Cardiac septum (tissue), 1 donor: ENCODE data around the gene ERI3. TPM values are rescaled to one million over a fixed set of nuclear protein-coding genes. Genes with fewer than 3 reads are reported as not detected.
A peak's percentile ranks its signal among the peaks of the same experiment; 100 is the strongest.

ENCODE experiments used
- DNase-seq: peaks from one replicate; pipeline ENCODE4 v3.0.0-alpha.2; 2020; ENCODE audit warnings: low spot score
- intact Hi-C: fragments of 100-400 bp; cut with DNase I; formaldehyde crosslinking; loops from one replicate; pipeline ENCODE4 v1.14.0; 2022
- long read RNA-seq: library from polyadenylated mRNA; unstranded; transcript quantifications from one replicate; pipeline ENCODE4 v2.0.0, GENCODE V29; 2021
- total RNA-seq: library from RNA; stranded (reverse); fragmentation: NEBNext Ultra II Directional; extraction: Animal tissue kit (Norgen Biotek cat#: 25700); gene quantifications from one replicate; pipeline ENCODE4 v1.2.1, GENCODE V29; 2021
- donor health status: DM: no; HTN: no; CAD: no.

The ERI3 gene, protein sequence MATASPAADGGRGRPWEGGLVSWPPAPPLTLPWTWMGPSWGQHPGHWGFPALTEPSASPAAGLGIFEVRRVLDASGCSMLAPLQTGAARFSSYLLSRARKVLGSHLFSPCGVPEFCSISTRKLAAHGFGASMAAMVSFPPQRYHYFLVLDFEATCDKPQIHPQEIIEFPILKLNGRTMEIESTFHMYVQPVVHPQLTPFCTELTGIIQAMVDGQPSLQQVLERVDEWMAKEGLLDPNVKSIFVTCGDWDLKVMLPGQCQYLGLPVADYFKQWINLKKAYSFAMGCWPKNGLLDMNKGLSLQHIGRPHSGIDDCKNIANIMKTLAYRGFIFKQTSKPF
- total RNA-seq = 45.0 TPM
- long read RNA-seq, transcript ERI3-201 (9 exons, 1,684 nt) = major isoform, 49 of 105 reads
- long read RNA-seq, partial matches to known transcripts = 17 of 105 reads
- long read RNA-seq, other reads (novel, unspliced or antisense) = 38 of 105 reads

DNA sequence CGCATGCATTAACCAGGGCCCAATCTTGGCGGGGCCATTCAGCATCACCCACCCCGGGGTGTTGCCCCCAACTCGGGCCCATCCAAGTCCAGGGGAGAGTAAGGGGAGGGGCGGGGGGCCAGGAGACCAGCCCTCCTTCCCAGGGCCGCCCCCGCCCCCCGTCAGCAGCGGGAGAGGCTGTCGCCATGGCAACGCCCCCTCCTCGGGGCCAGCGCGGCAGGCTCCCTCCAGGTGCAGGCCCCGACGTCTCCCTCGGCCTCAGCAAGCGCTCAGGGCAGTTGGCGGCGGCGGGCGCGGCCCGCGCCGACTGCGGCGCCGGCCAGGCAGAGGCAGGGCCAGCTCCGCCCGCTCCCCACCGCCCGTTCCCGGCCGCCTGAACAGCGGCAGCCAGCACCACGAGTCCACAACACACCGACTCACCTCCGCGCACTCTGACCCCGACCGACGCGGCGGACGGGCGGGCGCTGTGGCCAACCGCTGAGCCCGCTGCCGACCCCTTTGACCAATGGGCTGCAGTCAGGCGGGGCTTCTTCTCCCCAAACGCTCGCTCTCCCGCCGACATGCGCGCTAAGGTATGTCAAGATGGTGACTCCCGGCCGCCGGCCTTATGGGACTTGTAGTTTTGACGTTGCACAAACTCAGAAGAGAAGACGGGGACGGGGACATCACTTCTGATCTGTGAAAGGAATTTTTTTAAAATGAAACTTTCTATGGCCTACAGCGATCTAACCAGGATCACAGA lies at the start of gene ERI3:
Gene ERI3 (minus strand): TSS at position 418 of the 742 bp plus-strand sequence. CDS start 231 bp downstream, at position 187.
- intact Hi-C loops = loop anchor here (10.0 kb wide), 1 partner anchor 140 kb away; the partner anchor contains the start of gene DMAP1
- DNase-seq = peak; percentile 99

DNA sequence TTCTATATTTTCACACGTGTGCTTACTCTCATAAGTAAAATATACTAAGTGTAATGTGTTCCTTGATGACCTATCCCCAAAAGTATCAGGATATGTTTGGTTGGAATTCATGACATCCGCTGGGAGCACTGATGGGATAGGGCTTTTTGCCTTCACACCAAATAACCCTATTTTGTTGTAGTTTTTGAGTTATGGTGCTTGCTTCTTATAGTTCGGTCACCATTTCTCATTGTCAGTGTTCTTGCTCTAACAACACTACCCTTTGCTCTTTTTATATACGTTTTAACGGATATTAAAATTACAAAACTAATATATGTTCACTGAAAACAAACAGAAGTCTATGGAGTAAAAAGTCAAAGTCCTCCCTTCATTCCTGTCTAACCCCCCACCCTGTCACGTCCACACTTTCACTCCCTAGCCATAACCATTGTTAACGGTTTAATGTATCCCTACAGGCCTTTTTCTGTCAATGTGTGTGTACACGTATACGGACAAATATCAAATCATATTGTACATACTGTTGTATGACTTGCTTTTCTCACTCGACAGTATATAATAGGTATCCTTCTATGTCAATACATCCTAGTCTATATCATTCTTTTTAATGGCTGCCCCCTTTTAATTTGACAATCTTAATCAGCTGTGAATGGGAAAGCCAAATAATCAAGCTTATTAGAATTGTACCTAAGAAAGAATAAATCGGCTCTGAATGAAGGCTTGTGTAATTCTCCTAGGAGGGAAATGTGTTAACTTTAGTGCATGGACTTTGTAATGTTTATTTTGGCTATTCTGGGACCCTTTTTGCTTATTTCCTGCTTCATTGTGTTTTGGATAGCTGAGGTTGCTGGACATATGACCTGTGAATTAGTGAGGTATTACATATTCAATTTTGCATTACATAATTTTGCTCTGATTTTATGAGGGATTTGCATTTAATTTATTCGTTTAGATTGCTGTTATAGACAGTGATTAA lies 46.5 kb upstream of the ERI3 start:
- DNase-seq = no peak
- intact Hi-C loops = loop anchor here (10.0 kb wide), 1 partner anchor 253 kb away; no protein-coding TSS in a partner anchor

DNA sequence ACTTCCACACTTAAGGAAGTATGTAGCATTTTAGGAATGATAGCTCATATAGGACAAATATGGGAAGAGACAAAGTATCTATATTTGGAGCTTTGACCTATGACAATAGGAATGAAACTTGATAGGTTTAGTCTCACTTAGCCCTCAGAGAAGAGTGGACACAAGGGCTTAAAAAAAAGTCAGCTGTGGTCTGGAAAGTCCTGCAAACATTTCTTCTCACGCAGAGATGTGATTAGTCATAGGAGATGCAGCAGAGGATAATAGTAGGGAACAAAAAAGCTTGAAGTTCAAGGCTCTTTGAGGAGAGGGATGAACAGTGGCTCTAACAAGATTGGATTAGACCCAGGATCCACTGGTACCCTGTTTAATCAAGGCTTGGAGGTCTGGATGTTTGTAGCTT lies 35.2 kb upstream of the ERI3 start:
- intact Hi-C loops = no loop called here
- no peak for DNase-seq

DNA sequence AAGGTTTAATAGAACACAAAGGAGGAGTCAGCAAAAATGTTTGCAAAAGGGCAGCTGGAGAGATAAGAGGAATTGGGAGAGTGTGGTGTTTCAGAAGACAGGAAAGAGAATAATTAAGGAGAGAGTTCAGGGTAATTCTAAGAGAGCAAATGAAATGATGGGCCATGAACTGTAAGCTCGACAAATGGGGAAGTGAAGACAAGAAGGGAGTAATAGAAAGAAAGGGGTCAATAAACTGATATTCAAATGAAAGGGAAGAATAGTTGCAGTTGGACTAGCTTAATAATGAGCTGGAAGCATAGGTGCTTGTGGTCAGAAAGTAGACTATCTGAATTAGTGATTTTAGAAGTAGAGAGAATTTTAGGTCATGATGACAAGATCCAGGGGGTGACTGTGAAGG lies 34.4 kb upstream of the ERI3 start:
- intact Hi-C loops = no loop called here
- DNase-seq = no peak

DNA sequence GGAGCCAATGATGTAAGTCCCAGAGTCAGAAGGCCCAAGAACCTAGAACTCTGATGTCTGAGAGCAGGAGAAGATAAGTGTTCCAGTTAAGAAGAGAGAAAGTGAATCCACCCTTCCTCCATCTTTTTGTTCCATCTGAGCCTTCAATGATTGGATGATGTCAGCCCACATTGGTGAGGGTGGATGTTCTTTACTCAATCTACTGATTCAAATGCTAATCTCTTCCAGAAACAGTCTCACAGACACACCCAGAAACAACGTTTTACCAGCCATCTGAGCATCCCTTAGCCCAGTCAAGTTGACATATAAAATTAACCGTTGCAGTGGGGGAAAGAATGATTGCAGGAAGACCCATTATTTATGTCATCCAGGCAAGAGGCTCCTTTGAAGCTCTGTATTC lies 33.5 kb upstream of the ERI3 start:
- DNase-seq = no peak
- intact Hi-C loops = no loop called here

DNA sequence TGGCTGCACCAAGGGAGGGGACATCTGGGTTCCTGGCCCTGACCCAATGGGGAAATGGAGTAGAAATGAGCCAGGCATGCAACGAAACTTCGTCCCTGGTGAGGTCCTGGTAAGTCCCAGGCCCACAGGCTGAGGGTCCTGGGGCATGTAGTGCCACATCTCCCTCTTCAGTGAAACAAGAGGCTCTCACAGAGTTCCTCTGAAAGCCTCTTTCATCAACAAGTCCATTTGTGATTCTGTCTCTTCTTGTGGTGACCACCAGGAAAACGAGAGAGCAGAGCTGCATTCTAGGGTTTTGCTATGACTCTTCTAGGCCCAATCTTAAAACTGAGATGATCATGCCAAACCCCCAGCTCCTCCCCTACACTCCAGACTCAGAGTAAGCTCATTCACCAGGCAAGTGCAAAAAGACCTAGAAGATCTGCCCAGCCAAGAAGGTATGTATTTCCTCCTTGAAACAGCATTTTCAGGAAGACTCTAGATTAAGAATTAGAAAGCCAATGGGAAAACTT lies 25.7 kb upstream of the ERI3 start:
- DNase-seq = no peak
- intact Hi-C loops = loop anchor here (5.0 kb wide), 1 partner anchor 197 kb away; no protein-coding TSS in a partner anchor

DNA sequence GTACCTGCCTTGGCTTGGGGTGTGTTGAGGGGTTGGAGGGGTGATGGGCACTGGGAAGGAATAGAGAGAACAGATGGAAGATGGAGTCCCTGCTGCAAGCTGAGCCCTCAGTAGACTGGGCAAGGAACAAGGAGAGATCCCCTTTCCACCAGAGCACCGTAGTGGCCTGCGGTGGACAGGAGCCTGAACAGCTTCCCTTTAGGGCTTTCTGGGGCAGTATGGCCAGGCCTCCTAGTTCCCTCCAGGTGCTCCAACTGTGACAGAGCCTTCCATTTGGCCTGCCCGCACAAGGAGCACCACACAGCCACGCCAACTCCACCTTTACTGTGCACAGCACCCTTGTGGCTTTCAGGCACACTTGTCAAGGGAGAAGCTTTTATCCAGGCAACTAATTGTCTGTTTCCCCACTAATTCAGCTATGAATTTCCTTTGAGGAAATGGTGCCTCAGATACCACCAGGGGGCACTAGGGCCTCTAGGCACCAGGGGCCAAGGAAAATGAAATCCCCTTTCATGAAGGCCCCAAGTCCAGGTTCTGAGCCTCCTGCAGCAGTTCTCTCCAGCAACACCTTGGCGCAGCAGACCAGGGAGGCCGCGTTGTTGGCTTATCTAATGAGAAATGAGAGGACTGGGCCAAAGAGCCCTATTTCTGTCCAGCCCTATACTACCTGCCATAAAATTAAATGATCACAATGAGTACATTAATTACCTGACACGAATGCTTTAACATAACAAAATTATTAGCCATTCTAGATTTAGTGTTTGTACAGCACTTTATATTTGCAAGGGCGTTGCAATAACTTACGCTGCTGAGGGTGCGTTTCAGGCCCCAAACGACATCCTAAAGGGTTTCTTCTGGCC lies 23.1 kb upstream of the ERI3 start:
- intact Hi-C loops = loop anchor here (2.0 to 5.0 kb wide), 3 partner anchors 123 to 269 kb away; no protein-coding TSS in a partner anchor
- no peak for DNase-seq

DNA sequence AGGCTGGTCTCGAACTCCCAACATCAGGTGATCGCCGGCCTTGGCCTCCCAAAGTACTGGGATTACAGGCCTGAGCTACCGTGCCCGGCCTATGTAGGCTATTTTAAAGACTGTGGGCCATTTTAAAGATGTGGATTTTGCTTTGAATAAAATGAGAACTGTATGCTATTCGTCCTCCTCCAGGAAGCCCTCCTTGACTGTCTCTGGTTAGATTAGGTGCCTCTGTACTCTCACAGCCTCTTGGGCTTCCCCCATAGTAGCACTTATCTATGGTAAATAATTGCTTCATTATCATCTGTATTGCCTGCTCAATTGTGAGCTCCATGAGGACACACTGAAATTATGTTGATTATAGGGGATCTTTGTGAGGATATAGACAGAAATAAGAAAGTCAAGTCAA lies 20.5 kb upstream of the ERI3 start:
- intact Hi-C loops = loop anchor here (5.0 kb wide), 1 partner anchor 272 kb away; no protein-coding TSS in a partner anchor
- DNase-seq = no peak

DNA sequence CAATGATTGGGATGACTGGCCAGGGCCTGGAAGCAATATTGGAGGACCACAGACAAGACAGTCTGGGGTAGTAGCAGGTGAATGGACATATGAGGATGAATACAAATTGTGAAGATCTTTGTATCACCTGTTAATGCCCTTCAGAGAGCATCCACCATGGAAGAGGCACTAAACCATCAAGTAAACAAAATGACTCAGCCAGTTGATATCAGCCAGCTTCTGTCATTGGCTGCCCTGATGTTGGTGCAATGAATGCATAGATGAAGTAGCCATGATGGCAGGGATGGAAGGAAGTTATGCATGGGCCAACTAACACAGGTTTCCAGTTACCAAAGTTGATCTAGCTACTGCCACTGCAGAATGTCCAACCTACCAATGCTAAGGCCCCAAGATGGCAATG lies 16.1 kb upstream of the ERI3 start:
- intact Hi-C loops = no loop called here
- DNase-seq = no peak

DNA sequence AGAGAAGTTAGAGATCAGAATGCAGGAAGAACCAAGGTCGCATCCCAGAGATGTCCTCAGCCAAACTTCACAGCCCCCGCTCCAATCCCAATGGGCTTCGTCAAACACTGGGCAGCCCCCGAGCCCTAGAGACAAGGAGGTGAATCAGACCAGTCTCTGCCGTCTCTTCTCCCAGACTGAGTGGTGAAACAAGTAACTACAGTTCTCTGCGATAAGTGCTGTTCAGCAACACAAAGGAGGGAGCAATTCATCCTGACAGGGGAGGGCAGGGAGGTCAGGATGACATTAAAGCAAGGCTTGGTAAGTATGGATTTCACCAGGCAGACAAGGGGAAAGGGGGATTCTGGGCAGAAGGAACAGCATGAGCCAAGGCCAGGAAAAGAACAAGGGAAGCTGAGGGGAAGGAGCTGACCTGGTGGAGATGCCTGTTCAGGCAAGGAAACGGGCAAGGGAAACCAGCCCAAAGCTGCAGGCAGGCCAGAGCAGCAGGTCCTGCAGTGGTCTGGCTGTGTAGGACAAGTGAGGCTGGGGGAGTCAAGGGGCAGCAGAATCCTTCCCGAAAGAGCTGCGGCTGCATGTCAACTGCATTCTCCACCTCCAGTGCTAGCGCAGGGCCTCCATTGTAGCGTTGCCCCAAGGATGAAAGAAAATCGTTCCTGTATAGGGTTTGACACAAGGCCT lies 13.6 kb upstream of the ERI3 start:
- intact Hi-C loops = no loop called here

DNA sequence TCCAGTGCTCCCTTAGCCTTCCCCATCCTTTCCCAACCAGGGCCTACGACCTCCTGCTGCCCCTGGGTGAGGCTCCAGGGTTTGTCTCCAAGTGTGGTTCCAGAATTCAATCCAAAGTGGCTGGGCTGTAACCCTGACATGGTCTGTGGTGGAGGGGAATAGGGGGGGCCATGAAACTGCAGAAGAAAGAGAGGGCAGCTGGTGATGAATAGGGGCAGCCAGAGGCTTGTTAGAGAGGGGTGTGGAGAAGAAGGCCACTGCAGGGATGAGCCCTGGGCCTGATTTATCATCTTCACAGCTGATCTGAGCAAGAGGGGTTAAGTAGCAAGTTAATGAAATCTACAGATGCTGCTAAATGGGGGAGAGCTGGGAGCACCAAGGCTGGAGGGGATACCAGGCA lies 12.9 kb upstream of the ERI3 start:
- intact Hi-C loops = no loop called here

More for the DNA sequence above, 13.6 kb upstream of the ERI3 start:
- no peak for DNase-seq

DNA sequence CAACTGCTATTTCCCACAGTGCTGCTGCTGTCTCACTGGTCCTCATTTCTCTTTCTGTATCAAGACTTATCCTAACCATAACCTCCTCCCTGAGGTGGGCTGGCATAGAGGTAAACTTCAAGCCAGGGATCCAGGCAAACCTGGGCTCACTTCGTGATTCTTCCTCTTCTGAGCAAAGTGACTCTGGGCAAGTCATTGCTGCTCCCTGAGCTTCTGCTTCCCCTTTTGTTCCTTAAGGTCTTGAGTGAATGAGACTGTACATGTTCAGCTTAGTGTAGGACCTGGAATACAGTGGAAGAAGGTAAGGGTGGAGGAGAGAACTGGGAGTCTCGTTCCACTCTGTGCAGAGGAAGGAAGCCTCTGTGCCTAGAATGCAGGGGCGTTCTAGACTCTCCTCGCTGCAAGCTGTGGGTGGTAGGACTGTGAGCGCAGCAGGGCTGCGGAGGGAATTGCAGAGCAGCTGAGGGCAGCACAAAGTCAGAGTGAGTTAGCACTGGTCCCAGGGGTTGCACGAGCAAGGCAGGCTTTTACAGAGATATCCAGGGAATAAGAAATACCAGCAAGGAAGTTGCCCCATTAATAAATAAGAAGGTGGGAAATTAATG lies 11.4 kb upstream of the ERI3 start:
- intact Hi-C loops = no loop called here
- no peak for DNase-seq

More for the DNA sequence above, 12.9 kb upstream of the ERI3 start:
- DNase-seq = no peak

DNA sequence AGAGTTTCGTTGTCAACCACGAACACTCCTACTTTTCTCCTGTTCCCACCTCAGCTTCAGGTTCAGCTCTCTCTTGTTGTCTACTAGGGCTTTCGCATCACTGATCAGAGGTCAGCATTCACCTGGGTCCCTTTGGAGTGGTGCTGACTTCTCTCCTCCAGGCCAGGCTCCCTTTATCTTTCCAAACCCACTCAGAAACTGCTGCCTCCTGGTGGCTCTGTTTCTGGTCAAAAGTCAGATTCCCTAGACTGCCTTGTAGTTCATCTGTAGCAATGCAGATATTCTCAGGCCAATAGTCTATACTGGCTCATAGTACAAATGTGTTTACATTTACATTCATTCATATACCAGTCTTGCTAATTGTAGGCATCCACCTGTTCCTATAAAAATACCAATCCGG lies 6.4 kb upstream of the ERI3 start:
- intact Hi-C loops = no loop called here
- DNase-seq = no peak

DNA sequence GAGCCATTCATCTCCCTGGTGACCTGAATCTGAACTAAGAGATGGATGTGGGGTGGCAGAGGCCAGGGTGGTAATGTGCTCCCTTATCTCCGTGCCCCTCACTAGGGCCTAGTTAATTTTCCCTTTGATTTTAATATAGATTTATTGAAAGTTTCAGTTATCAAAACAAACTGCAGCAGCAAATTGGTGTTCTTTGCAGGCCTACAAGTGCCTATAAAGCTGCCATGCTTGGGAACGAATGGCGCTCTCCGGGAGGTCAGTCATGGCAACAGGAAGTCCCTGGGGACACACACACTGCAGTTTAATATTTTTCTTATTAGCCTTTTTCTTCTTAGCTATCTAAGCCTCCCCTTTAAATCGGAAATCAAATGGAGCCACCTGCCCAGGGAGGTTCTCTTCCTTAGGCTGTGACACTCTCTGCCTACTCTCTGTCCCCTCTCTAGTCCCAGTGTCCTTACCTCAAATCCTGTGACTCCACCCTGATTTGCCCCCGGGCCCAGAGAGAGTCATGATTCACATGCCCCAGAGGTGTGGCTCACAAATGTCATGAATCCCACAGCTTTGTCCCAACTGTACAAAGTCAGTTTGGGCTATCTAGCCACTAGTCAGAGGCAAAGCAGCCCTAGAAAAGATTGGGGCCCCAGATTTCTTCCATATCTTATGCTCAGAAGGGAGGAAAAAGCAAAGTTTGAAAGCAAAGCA lies 4.3 kb upstream of the ERI3 start:
- intact Hi-C loops = loop anchor here (10.0 kb wide), 1 partner anchor 145 kb away; the partner anchor contains the start of gene DMAP1
- DNase-seq = no peak

DNA sequence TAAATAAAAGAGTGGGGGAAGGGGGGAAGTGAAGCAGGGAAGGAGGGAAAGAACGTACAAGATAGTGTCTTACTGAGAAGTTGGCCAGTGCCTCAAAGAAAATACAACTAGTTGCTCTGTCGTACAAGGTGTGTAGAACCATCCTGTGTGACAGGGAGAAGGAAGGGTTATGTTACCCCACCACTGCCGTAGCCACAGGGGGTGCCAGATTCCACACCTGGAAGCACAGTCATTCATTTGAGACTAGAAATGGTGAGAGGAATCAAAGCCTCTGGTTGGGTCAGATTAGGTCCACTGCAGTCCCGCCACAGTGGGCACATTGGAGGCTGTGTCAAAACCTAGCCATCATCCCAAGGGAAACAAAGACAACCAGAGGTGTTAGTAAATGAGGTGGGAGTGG lies 2.7 kb upstream of the ERI3 start:
- intact Hi-C loops = loop anchor here (10.0 kb wide), 1 partner anchor 143 kb away; the partner anchor contains the start of gene DMAP1
- DNase-seq = no peak

DNA sequence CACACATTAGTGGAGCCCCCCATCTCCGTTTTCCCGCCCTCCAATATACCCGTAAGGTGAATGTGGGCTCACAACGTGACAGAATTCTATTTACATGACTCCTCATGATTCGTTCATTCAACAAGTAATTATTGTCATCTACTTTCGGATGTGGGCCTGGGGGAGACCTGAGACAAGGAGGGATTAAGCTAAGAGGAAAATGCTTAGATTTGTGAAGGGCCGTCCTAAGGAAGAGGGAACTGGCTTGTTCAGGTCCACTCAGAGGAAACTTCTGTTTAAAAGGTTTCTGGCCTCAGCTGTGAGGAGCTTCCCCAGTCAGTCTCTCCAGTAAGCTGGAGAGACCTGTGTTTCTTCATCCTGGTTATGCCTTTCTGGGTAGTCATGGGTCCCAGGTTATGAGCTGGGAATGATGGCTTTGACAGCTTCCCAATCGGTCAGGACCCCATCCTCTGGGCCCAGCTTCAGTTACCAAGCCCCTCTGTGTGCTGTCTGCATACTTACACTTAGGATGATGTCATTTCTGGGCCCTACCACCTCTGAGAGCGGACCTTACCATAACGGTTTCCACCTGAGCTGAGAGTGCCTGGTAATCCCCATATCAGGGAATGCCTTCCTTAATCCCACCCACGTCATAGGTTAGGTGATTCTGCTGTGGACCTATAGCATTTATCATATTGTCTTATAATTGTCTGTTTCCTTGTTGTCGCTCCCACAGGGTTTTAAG lies 687 bp upstream of the ERI3 start:
- intact Hi-C loops = loop anchor here (10.0 kb wide), 1 partner anchor 141 kb away; the partner anchor contains the start of gene DMAP1
- DNase-seq = no peak
